ENCODE results near the gene ACTG1. TPM values are rescaled to one million over a fixed set of nuclear protein-coding genes. Genes with fewer than 3 reads are reported as not detected.
A peak's percentile ranks its signal among the peaks of the same experiment; 100 is the strongest.

The ACTG1 gene
- total and polyA plus RNA-seq, 2 of the 13 experiments (the other 11 are each of a cell fraction or from before 2014, with no cell fraction given), result 973 to 1,138 TPM

- TF ChIP-seq ZBTB43 (CRISPR knock-in tag; conservative IDR thresholded peaks at IDR 0.05) (peak; percentile 90), NFKB2 (CRISPR knock-in tag; IDR thresholded peaks at IDR 0.05; ENCODE audit: borderline replicate concordance) (no peak; the same call in 1 of the 2 replicates), ZC3H13 (CRISPR knock-in tag; IDR thresholded peaks at IDR 0.05) (no peak), POLR2AphosphoS5 (IDR thresholded peaks at IDR 0.05; ENCODE audit: low read depth, low read length) (peak; percentile 76), ZNF598 (CRISPR knock-in tag; IDR thresholded peaks at IDR 0.05; ENCODE audit: borderline replicate concordance) (peak; percentile 22; the same call in 1 of the 2 replicates), ZNF280D (CRISPR knock-in tag; IDR thresholded peaks at IDR 0.05) (no peak), SOX6 (IDR thresholded peaks at IDR 0.05) (no peak), SOX6 (CRISPR knock-in tag; IDR thresholded peaks at IDR 0.05) (no peak), MIER3 (CRISPR knock-in tag; IDR thresholded peaks at IDR 0.05; ENCODE audit: borderline replicate concordance) (no peak), NFIB (CRISPR knock-in tag; IDR thresholded peaks at IDR 0.05; ENCODE audit: borderline replicate concordance) (no peak), U2AF2 (IDR thresholded peaks at IDR 0.05; ENCODE audit: low read depth, low read length) (no peak), SATB2 (CRISPR knock-in tag; IDR thresholded peaks at IDR 0.05) (0 out of 2 replicates have a peak, but pooled peaks have one; percentile 45), ZNF205 (CRISPR knock-in tag; IDR thresholded peaks at IDR 0.05) (0 out of 2 replicates have a peak, but pooled peaks have one; percentile 38), ARID5B (CRISPR knock-in tag; IDR thresholded peaks at IDR 0.05) (no peak), ZNF878 (CRISPR knock-in tag; IDR thresholded peaks at IDR 0.05) (no peak), ZBTB3 (CRISPR knock-in tag; IDR thresholded peaks at IDR 0.05; ENCODE audit: borderline replicate concordance, low read depth) (no peak), HMG20A (CRISPR knock-in tag; IDR thresholded peaks at IDR 0.05; ENCODE audit: borderline replicate concordance) (no peak), NFE2L1 (CRISPR knock-in tag; IDR thresholded peaks at IDR 0.05; ENCODE audit: borderline replicate concordance) (no peak), ZNF644 (CRISPR knock-in tag; IDR thresholded peaks at IDR 0.05; ENCODE audit: low read depth) (no peak), ZSCAN21 (CRISPR knock-in tag; IDR thresholded peaks at IDR 0.05; ENCODE audit: borderline replicate concordance) (peak; percentile 81), DNMT3B (CRISPR knock-in tag; conservative IDR thresholded peaks at IDR 0.05) (no peak), FOSL1 (CRISPR knock-in tag; IDR thresholded peaks at IDR 0.05; ENCODE audit: borderline replicate concordance) (no peak)
Observed at GRCh38 chr17:81487487-81488275, 24.9 kb downstream of the ACTG1 start (continued).
